ENCODE measurements around the gene SLC13A2.

DNA sequence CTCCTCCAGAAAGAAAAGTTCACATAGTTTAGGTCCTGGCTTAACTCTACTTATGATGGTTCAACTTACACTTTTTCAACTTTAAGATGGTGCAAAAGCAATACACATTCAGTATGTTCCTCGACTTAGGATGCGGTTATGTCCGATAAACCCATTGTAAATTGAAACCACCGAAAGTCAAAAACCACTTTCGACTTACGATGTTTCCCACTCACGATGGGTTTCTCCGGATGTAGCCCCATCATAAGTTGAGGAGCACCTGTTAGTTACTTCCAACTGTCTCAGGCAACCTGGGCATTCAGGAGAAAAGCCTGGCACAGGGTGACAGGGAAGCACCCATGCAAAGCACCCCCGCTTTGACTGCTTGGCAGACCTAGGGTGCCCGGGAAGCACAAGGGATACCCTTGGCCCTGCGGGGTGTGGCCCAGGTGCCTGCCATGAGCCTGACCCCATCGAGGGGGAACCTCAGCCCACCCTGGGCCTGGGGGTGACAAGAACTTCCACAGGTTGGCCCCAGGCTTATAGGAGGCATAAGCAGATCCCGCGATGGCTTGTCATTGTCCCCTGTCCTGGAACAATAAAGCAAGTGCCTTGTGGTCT lies 65.0 kb downstream of the SLC13A2 start:
- TF ChIP-seq POLR2A (IDR thresholded peaks at IDR 0.05): no peak
- TF ChIP-seq, protein P1, sequence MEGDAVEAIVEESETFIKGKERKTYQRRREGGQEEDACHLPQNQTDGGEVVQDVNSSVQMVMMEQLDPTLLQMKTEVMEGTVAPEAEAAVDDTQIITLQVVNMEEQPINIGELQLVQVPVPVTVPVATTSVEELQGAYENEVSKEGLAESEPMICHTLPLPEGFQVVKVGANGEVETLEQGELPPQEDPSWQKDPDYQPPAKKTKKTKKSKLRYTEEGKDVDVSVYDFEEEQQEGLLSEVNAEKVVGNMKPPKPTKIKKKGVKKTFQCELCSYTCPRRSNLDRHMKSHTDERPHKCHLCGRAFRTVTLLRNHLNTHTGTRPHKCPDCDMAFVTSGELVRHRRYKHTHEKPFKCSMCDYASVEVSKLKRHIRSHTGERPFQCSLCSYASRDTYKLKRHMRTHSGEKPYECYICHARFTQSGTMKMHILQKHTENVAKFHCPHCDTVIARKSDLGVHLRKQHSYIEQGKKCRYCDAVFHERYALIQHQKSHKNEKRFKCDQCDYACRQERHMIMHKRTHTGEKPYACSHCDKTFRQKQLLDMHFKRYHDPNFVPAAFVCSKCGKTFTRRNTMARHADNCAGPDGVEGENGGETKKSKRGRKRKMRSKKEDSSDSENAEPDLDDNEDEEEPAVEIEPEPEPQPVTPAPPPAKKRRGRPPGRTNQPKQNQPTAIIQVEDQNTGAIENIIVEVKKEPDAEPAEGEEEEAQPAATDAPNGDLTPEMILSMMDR (IDR thresholded peaks at IDR 0.05): no peak

Measured in body of pancreas (tissue), 4 donors.